ENCODE measurements around the gene ORM1.
A peak's percentile ranks its signal among the peaks of the same experiment; 100 is the strongest.

ORM1 gene

GRCh38 chr9:114367772-114368569 lies 45.1 kb downstream of the ORM1 start:
- DNase-seq, result no peak

DNA sequence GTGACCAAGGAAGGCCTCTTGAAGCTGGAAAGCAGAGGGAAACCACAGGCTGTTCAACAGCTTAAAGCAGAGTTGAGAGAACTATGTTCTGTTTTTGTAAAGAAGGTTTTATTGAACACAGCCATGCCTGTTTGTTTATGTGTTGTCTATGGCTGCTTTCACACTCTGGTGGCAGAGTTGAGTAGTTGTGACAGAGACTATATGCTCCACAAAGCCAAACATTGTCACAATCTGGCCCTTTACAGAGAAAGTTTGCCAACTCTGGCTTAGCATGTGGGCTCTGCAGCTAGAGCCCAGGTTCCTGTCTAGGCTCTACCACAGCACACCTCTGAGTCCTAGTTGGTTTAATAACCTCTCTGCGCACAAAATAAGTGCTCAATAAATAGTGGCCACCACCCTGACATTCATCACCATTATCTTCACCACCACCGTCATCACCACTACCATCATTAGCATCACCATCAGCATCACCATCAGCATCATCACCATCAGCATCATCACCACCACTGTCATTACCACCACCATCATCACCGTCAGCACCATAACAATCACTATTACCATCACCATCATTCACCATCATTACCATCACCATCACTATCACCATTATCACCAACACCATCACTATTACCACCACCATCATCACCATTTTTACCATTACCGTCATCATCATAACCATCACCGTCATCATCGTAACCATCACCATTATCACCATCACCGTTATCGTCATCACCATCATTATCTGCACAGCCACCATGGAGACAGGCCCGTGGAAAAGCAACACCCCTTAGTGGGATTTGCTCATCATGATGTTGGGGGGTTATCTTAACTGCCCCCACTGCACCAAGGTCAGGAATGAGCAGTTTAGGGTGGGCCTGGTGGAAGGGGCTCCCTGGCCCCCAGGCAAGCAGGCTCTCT lies 46.6 kb downstream of the ORM1 start:
- DNase-seq, result no peak

- no peak for DNase-seq
Measured at GRCh38 chr9:114370251-114370967, 47.5 kb downstream of the ORM1 start.

GRCh38 chr9:114370968-114371320 lies 48.0 kb downstream of the ORM1 start:
- DNase-seq, result no peak

- DNase-seq, result no peak
Measured at GRCh38 chr9:114371343-114371944, 48.5 kb downstream of the ORM1 start.

GRCh38 chr9:114371973-114372917 lies 49.3 kb downstream of the ORM1 start:
- DNase-seq, result no peak

GRCh38 chr9:114372921-114373448 lies 50.1 kb downstream of the ORM1 start:
- peak; percentile 47 to 54 for DNase-seq

DNA sequence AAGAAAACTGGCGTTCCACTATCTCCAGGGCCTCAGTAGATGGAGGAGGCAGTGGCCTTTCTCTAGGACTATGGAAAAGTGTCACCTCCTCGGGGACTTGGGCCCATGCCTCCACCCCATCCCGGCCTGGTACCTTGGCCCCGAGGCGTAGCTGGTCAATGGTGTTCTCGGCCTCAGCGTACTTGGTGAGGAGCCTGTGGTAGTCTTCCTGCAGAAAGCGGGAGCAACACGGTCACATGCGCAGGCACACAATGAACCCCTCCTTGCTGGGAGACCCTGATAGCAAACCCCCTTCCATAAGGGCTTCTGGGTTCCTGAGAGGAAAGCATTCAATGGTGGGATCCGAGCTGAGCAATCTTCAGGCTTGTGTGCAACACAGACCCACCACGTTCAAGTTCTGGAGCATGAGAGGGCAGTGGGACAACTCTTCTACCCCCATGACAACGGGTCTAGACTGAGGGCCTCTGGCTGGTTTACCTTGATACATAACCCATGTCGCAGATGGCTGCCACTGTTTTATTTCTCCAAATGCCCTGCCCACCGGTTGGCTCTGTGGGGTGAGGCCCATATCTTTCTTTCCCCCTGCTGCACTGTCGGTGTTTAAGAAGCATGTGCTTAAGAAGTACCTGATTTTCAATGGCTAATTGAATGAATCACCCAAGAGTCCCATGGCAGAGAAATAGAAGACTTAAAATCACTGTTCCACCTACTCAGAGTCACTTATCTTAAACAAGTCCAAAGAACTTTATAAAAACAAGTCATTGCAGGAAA lies 51.2 kb downstream of the ORM1 start:
- DNase-seq, result no peak

GRCh38 chr9:114374936-114375335 lies 52.0 kb downstream of the ORM1 start:
- DNase-seq, result no peak

GRCh38 chr9:114375386-114376175 lies 52.7 kb downstream of the ORM1 start:
- DNase-seq, result no peak
